Superior temporal gyrus (tissue), 1 donor: ENCODE results near the gene KCND2.
"Not testable (repeated sequence)": the region's sequence is repeated elsewhere in the genome, so short reads cannot be mapped to it uniquely, and the experiment has no call there.

Experiments
- DNase-seq: peaks from one replicate; pipeline ENCODE4 v3.0.0-alpha.2; 2016; ENCODE audit errors: extremely low spot score

KCND2 gene

GRCh38 chr7:120272701-120273475 lies at the start of gene KCND2:
TSS of gene KCND2 (plus strand) at chr7:120273175.
- peak; percentile 26 for DNase-seq

- no peak for DNase-seq
Observed at GRCh38 chr7:120226188-120226587, 46.8 kb upstream of the KCND2 start.

GRCh38 chr7:120227255-120227654 lies 45.7 kb upstream of the KCND2 start:
- DNase-seq, result no peak

- DNase-seq, result no peak
Observed at GRCh38 chr7:120229084-120229483, 43.9 kb upstream of the KCND2 start.

GRCh38 chr7:120233338-120233737 lies 39.6 kb upstream of the KCND2 start:
- no peak for DNase-seq

GRCh38 chr7:120240350-120240749 lies 32.6 kb upstream of the KCND2 start:
- DNase-seq, result not testable (repeated sequence)

GRCh38 chr7:120241973-120242372 lies 31.0 kb upstream of the KCND2 start:
- DNase-seq, result no peak

- DNase-seq, result no peak
Observed at GRCh38 chr7:120254845-120255244, 18.1 kb upstream of the KCND2 start.

- no peak for DNase-seq
Observed at GRCh38 chr7:120256344-120257070, 16.5 kb upstream of the KCND2 start.

GRCh38 chr7:120259386-120259785 lies 13.6 kb upstream of the KCND2 start:
- DNase-seq, result no peak

GRCh38 chr7:120260111-120260510 lies 12.9 kb upstream of the KCND2 start:
- no peak for DNase-seq

- peak; percentile 82 for DNase-seq
Observed at GRCh38 chr7:120272261-120272660, 714 bp upstream of the KCND2 start.

GRCh38 chr7:120273476-120273975 lies 551 bp downstream of the KCND2 start:
- DNase-seq, result peak; percentile 53

GRCh38 chr7:120274482-120274881 lies 1.5 kb downstream of the KCND2 start:
- DNase-seq, result no peak

- DNase-seq, result no peak
Observed at GRCh38 chr7:120274899-120275298, 1.9 kb downstream of the KCND2 start.

GRCh38 chr7:120276720-120277119 lies 3.7 kb downstream of the KCND2 start:
- DNase-seq, result no peak

- no peak for DNase-seq
Observed at GRCh38 chr7:120278773-120279172, 5.8 kb downstream of the KCND2 start.

GRCh38 chr7:120280743-120281142 lies 7.8 kb downstream of the KCND2 start:
- DNase-seq, result no peak

GRCh38 chr7:120293027-120293426 lies 20.1 kb downstream of the KCND2 start:
- no peak for DNase-seq

GRCh38 chr7:120302190-120302589 lies 29.2 kb downstream of the KCND2 start:
- no peak for DNase-seq

- DNase-seq, result no peak
Observed at GRCh38 chr7:120303105-120303504, 30.1 kb downstream of the KCND2 start.

- DNase-seq, result no peak
Observed at GRCh38 chr7:120304674-120305073, 31.7 kb downstream of the KCND2 start.

GRCh38 chr7:120307991-120308545 lies 35.1 kb downstream of the KCND2 start:
- no peak for DNase-seq
